OCI-LY7 (cell line): Measurements from ENCODE around the gene SHISA5. TPM values are rescaled to one million over a fixed set of nuclear protein-coding genes. Genes with fewer than 3 reads are reported as not detected.

Source experiments
- BruUV-seq: library from RNA; stranded (reverse); fragments of 400-500 nt; replicated peaks from 2 replicates; lab custom pipeline; 2021; lab: Mats Ljungman, UMichigan
- CTCF ChIA-PET: fragments of 300-600 bp; sonication (Branson Sonifier 250); formaldehyde crosslinking; loops from one replicate; lab custom pipeline; 2022; ENCODE audit warnings: antibody characterized with exemption; ENCODE audit not compliant: unreplicated experiment; lab: Charles Lee
- POLR2A ChIA-PET: fragments of 300-600 bp; sonication (Branson Sonifier 250); formaldehyde crosslinking; loops from one replicate; lab custom pipeline; 2022; ENCODE audit warnings: antibody characterized with exemption; lab: Charles Lee
- DNase-seq: peaks from one replicate; pipeline ENCODE4 v3.0.0-alpha.2; 2015; ENCODE audit warnings: low spot score
- H2AFZ ChIP-seq: fragments of 200-600 bp; sonication (generic), shearing (Covaris generic); 2 replicates; pipeline ENCODE4 v1.6.1; 2014; ENCODE audit warnings: mild to moderate bottlenecking, antibody characterized with exemption, low read length, moderate library complexity
- H3K27ac ChIP-seq: fragments of 200-600 bp; sonication (generic); 2 replicates; pipeline ENCODE4 v1.5.1; 2014; ENCODE audit warnings: mixed run types, low read depth, mild to moderate bottlenecking, moderate library complexity, low read length, inconsistent platforms; ENCODE audit not compliant: poor library complexity, severe bottlenecking
- H3K36me3 ChIP-seq: fragments of 200-600 bp; sonication (generic); 2 replicates; pipeline ENCODE4 v1.6.1; 2014; ENCODE audit warnings: mild to moderate bottlenecking, antibody characterized with exemption, low read length, moderate library complexity, mixed read lengths; ENCODE audit not compliant: insufficient read depth
- H3K4me1 ChIP-seq: fragments of 200-600 bp; sonication (generic); 2 replicates; pipeline ENCODE4 v1.5.1; 2014; ENCODE audit warnings: mild to moderate bottlenecking, low read length; ENCODE audit not compliant: insufficient read depth, poor library complexity, severe bottlenecking
- H3K4me2 ChIP-seq: fragments of 200-600 bp; sonication (generic); 2 replicates; pipeline ENCODE4 v1.6.1; 2014; ENCODE audit warnings: mild to moderate bottlenecking, low read length
- H3K4me3 ChIP-seq: fragments of 200-600 bp; sonication (generic); 2 replicates; pipeline ENCODE4 v1.5.1; 2014; ENCODE audit warnings: mild to moderate bottlenecking, low read depth, low read length; ENCODE audit not compliant: poor library complexity, severe bottlenecking
- H3K79me2 ChIP-seq: fragments of 200-600 bp; sonication (generic); 2 replicates; pipeline ENCODE4 v1.6.1; 2016; ENCODE audit warnings: low read depth, mild to moderate bottlenecking, low read length, moderate library complexity, mixed read lengths; ENCODE audit not compliant: insufficient read depth
- H3K9me2 ChIP-seq: fragments of 200-600 bp; sonication (generic); 2 replicates; pipeline ENCODE4 v1.6.1; 2016; ENCODE audit warnings: mild to moderate bottlenecking, low read length, mixed read lengths; ENCODE audit not compliant: insufficient read depth
- H3K9me3 ChIP-seq: fragments of 200-600 bp; sonication (generic); 2 replicates; pipeline ENCODE4 v1.6.1; 2014; ENCODE audit warnings: mild to moderate bottlenecking, mixed run types, low read length, mixed read lengths
- H4K20me1 ChIP-seq: fragments of 200-600 bp; sonication (generic); 2 replicates; pipeline ENCODE4 v1.6.1; 2014; ENCODE audit warnings: mild to moderate bottlenecking, antibody characterized with exemption, low read length, moderate library complexity, mixed read lengths; ENCODE audit not compliant: insufficient read depth
- CTCF ChIP-seq: fragments of 200-600 bp; sonication (generic); conservative IDR thresholded peaks from 2 replicates; pipeline ENCODE4 v1.5.1; 2014; ENCODE audit warnings: mild to moderate bottlenecking, antibody characterized with exemption, low read length, moderate library complexity, mixed read lengths
- EZH2phosphoT487 ChIP-seq: fragments of 200-600 bp; sonication (generic); IDR thresholded peaks from 2 replicates; pipeline ENCODE4 v1.6.1; 2018; ENCODE audit warnings: low read depth, borderline replicate concordance, mild to moderate bottlenecking, mixed run types, antibody characterized with exemption, low read length, moderate library complexity, mixed read lengths
- intact Hi-C: fragments of 100-400 bp; cut with micrococcal nuclease; formaldehyde crosslinking; loops from one replicate; pipeline ENCODE4 v1.10.0; 2022; ENCODE audit not compliant: unreplicated experiment
- total RNA-seq, 2 experiments: library from RNA; depleted of rRNA in 1 of 2; stranded (reverse); fragments of >200 nt in 1 of 2; shearing (Covaris generic) in 1 of 2; gene quantifications; 2 replicates each; pipeline ENCODE4 v1.2.3, GENCODE V29; 2014 to 2022

The SHISA5 gene
- total RNA-seq, 2 experiments from 2014 or later = 97.3 to 102 TPM

DNA sequence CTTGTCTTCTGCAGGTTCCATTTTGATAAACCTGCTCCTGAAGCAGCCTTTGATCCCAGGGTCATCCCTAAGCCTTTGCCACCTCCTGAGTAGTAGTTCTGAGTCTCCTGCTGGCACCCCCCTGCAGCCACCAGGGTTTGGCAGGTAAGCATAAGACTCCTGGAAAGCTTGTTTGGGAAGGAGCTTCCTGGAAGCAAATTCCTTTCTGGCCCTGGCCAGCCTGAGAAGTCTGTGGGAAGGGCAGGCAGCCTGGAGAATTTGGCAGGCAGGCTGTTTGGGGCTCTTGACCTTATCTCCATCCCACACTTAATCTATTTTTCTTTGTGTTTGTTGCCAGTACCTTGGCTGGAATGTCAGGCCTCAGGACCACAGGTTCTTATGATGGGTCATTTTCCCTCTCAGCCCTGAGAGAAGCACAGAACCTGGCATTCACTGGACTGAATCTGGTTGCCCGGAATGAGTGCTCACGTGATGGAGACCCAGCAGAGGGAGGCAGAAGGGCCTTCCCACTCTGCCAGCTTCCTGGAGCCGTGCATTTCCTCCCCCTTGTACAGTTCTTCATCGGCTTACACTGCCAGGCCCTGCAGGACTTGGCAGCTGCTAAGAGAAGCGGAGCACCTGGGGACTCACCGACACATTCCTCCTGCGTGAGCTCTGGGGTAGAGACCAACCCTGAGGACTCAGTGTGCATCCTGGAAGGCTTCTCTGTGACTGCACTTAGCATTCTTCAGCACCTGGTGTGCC, 44.0 kb downstream of the SHISA5 start:
- no TSS peak for BruUV-seq
- H3K4me1 ChIP-seq = no peaks in the 10 kb centered on the region
- ChIA-PET CTCF (no interaction called here), POLR2A (no interaction called here)
- DNase-seq = no peak
- H2AFZ ChIP-seq = no peak overlapping the region
- H3K36me3 ChIP-seq = peaks cover 64% of the 10 kb centered on the region
- no peak overlapping the region for H3K27ac ChIP-seq
- intact Hi-C loops = no loop called here
- no peaks in the 10 kb centered on the region for H3K9me3 ChIP-seq
- H3K9me2 ChIP-seq = no peaks in the 10 kb centered on the region
- H4K20me1 ChIP-seq = no peaks in the 10 kb centered on the region
- H3K79me2 ChIP-seq = no peaks in the 10 kb centered on the region
- TF ChIP-seq EZH2phosphoT487 = no peak
- no peak for TF ChIP-seq CTCF
- H3K4me2 ChIP-seq = no peak overlapping the region
- H3K4me3 ChIP-seq = no peak overlapping the region

GRCh38 chr3:48459331-48459730, 44.6 kb downstream of the SHISA5 start:
- Histone ChIP-seq H3K9me2 (no peaks in the 10 kb centered on the region), H3K79me2 (no peaks in the 10 kb centered on the region), H3K4me3 (no peak overlapping the region), H3K9me3 (no peaks in the 10 kb centered on the region), H4K20me1 (no peaks in the 10 kb centered on the region), H3K27ac (no peak overlapping the region), H3K4me2 (no peak overlapping the region), H2AFZ (no peak overlapping the region), H3K4me1 (no peaks in the 10 kb centered on the region), H3K36me3 (peaks cover 70% of the 10 kb centered on the region)
- TF ChIP-seq EZH2phosphoT487 (no peak), CTCF (no peak)
- DNase-seq = no peak
- intact Hi-C loops = no loop called here
- ChIA-PET CTCF (no interaction called here), POLR2A (no interaction called here)
- no TSS peak for BruUV-seq

- DNase-seq = no peak
- Histone ChIP-seq H3K36me3 (peaks cover 94% of the 10 kb centered on the region), H3K9me2 (no peaks in the 10 kb centered on the region), H3K27ac (no peak overlapping the region), H3K4me1 (no peaks in the 10 kb centered on the region), H3K79me2 (no peaks in the 10 kb centered on the region), H4K20me1 (no peaks in the 10 kb centered on the region), H2AFZ (no peak overlapping the region), H3K4me3 (no peak overlapping the region), H3K4me2 (no peak overlapping the region), H3K9me3 (no peaks in the 10 kb centered on the region)
- no peak for TF ChIP-seq EZH2phosphoT487
- no peak for TF ChIP-seq CTCF
- POLR2A ChIA-PET = interaction anchor here (0.7 kb wide), 1 partner anchor 29 kb away, joined by 3 read pairs; no protein-coding TSS in a partner anchor
- BruUV-seq = no TSS peak
- CTCF ChIA-PET = no interaction called here
- intact Hi-C loops = no loop called here
Measured at GRCh38 chr3:48456456-48456855, 47.5 kb downstream of the SHISA5 start.
